Hippocampal formation (tissue), 2 donors: ENCODE measurements around the gene RHOU.
"Not testable (repeated sequence)": the region's sequence is repeated elsewhere in the genome, so short reads cannot be mapped to it uniquely, and the experiment has no call there.

Experiments used
- DNase-seq, 2 donors: peaks; one replicate each; lab custom pipeline; 2025; lab: John Stamatoyannopoulos, UW

RHOU gene

GRCh38 chr1:228734881-228735801 lies at the start of gene RHOU:
Gene RHOU (plus strand): TSS chr1:228735479. CDS start chr1:228735743, 264 bp downstream.
- DNase-seq = peak; percentile 81 to 87

DNA sequence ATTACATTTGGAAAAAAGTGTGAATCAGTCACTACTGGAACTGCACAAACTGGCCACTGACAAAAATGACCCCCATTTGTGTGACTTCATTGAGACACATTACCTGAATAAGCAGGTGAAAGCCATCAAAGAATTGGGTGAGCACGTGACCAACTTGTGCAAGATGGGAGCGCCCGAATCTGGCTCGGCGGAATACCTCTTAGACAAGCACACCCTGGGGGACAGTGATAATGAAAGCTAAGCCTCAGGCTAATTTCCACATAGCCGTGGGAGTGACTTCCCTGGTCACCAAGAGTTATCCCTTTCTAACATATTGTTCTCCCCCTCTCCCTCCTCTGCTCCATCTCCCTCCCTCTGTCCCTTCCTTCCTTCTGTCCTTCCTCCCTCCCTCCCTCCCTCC lies 47.7 kb upstream of the RHOU start:
- no peak for DNase-seq

DNA sequence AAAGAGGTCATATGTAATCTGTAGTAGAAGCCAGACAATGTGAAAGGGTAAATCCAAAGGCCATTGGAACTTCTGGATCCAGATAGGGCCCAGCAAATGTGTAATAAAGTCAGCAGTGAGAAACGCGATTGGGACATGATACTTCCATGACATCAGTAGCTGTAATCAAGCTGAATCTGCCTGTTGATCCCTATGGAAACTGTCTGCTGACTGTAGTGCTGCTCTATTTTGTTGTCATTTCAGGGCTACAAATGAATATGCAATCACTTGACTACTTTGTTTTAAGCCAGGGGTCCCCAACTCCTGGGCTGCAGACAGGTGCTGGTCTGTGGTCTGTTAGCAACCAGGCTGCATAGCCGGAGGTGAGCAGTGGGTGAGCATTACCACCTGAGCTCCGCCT lies 46.0 kb upstream of the RHOU start:
- DNase-seq = no peak

DNA sequence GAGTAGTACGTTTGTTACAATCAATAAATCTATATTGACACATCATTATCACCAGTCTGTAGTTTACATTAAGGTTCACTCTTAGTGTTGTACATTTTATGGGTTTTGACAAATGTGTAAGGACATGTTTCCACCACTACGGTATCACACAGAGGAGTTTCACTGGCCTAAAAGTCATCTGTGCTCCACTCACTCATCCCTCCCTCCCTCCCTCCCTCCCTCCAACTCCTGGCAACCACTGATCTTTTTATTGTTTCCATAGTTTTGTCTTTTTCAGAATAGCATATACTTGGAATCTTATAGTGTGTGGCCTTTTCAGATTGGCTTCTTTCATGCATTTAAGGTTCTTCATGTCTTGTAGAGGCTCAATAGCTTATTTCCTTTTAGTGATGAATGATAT lies 44.1 kb upstream of the RHOU start:
- DNase-seq = no peak

GRCh38 chr1:228691926-228692325 lies 43.4 kb upstream of the RHOU start:
- DNase-seq = peak; percentile 13 to 42

GRCh38 chr1:228694447-228694846 lies 40.8 kb upstream of the RHOU start:
- DNase-seq = not testable (repeated sequence)

DNA sequence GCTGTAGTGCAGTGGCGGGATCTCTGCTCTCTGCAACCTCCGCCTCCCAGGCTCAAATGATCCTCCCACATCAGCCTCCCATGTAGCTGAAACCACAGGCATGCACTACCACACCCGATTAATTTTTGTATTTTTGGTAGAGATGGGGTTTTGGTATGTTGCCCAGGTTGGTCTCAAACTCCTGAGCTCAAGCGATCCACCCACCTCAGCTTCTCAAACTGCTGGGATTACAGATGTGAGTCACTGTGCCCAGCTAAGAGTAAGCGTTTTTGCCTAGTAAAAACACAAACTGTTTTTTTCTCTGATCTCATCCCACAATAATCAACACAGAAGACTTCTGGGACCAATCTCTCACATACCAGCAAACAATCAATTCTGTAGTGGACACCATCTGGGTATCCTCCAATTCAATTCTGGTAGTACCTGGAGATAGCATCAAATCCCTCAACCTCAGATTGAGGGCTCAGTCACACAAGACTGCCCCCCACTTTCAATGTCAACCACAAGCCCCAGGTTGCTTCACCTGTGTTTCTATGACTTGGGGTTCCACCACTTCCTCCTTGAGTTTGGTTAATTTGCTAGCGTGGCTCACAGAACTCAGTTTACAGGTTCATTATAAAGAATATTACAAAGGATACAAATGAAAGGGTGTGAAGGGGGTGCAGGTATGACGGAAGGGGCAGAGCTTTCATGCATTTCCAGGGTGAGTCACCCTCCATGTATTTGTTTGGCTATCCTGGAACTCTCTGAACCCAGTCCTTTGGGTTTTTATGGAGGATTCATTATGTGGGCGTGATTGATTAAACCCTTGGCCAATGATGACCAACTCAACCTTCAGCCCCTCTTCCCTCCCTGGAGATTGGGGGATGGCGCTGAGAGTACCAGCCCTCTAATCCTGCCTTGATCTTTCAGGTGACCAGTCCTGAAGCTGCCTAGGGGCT lies 40.0 kb upstream of the RHOU start:
- DNase-seq = no peak

DNA sequence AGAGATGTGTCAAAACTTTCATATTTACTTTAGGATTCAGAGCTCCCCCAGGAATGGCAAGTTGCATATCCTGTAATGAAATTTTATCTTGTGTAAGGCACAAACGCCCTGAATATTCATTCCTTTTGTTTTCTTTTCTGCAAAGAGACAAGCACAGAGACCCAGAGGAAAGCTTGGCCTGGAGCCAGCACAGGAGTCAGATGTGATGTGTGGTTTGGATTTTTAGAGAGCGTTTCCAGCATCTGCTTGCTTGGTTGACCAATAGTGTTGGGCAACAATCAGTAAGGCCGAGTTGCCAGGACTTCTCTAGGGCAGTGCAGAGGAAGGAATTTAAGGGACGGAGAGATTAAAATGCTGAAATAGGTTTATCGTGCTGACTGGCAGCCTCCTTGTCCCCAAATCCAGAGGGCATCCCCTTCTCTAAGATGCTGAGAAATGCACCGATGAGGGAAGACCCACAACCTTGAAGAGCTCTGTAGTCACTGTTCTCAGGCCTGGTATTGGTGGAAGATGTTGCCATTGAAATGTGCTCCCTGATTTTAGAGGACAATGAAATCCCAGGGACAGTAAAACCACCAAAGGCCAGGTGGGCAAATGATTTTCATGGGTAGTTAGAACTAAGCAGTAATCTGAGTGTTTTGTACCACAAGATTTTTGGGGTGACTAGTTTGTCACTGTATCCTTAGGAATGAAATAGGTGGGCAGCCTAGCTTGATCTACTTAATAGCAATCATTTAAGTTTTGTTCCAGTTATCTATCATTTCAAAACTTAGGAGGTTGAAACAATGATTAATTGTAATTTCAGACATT lies 37.9 kb upstream of the RHOU start:
- no peak for DNase-seq

DNA sequence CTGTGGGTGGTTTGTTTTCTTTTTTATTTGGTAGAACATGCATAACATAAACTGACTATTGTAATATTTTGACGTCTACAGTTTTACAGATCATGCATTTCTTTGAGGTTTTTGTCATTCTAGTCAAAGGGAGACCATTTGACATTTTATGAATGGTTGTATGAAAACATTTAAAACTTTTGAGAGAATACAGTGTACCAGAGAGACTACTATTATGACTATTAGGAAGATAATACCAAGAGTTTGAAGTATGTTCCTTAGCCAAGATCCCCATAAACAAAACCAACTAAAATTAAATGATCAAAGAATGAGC lies 37.3 kb upstream of the RHOU start:
- DNase-seq = no peak

GRCh38 chr1:228702433-228702832 lies 32.8 kb upstream of the RHOU start:
- DNase-seq = no peak

- DNase-seq = no peak
Measured at GRCh38 chr1:228706305-228706704, 29.0 kb upstream of the RHOU start.

- DNase-seq = no peak
Measured at GRCh38 chr1:228717081-228717480, 18.2 kb upstream of the RHOU start.

DNA sequence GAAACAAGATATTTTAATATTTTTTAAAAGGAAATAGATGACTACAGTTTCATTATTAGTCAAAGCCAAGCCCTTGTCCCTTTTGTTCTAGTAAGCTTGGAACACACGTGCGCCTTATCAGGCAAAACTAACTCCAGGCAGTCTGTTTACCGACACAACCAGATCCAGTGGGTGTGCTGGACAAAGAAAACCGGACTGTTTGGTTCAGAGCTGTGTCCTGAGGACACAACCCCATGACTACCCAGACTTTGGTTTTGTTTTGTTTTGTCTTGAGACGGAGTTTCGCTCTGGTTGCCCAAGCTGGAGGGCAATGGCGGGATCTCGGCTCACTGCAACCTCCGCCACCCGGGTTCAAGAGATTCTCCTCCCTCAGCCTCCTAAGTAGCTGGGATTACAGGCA lies 13.9 kb upstream of the RHOU start:
- no peak for DNase-seq

- no peak for DNase-seq
Measured at GRCh38 chr1:228723287-228723686, 12.0 kb upstream of the RHOU start.

- no peak for DNase-seq
Measured at GRCh38 chr1:228723921-228724320, 11.4 kb upstream of the RHOU start.

DNA sequence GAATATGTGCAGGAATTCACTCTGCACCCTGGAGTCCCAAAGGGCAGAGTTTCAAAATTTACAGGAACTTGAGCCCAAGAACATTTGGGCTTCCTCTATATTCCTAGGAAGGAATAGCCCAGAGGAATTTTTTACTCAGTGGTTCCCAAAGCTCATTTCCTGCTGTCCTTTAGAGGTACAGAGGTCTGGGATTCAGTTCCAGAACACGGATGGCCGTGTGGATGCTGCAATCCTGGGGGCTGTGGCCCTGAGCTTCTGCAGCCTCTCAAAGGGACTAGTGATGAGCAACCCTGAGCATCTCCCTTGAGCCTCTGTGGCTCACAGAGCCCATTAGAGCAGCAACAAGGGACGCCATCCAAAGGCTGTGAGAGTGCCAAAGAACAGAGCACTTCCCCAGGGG lies 10.1 kb upstream of the RHOU start:
- no peak for DNase-seq

DNA sequence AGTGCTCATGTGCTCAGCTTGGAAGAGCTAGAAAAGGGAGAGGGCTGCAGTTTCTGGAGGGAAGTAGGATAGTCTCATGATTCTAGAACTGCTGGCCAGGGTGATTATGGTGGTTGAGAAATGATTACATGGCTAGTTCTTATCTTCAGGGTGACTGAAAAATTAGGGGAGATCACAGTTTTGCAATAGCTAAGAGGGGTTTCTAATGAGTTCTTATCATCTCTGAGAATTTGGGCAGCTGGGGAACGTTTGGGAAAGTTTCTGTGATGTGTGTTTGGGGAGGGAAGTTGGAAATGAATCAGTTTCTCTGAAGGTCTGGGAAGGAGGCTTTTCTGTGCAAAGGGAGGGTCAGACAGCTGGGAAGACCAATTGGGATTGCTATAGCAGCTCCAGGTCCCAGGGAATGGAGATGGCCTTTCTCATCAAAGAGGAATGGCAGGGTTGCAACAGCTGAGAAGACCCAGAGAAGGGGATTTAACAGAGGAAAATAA lies 7.6 kb upstream of the RHOU start:
- DNase-seq = no peak

GRCh38 chr1:228732426-228732825 lies 2.9 kb upstream of the RHOU start:
- no peak for DNase-seq

- no peak for DNase-seq
Measured at GRCh38 chr1:228733576-228733975, 1.7 kb upstream of the RHOU start.

DNA sequence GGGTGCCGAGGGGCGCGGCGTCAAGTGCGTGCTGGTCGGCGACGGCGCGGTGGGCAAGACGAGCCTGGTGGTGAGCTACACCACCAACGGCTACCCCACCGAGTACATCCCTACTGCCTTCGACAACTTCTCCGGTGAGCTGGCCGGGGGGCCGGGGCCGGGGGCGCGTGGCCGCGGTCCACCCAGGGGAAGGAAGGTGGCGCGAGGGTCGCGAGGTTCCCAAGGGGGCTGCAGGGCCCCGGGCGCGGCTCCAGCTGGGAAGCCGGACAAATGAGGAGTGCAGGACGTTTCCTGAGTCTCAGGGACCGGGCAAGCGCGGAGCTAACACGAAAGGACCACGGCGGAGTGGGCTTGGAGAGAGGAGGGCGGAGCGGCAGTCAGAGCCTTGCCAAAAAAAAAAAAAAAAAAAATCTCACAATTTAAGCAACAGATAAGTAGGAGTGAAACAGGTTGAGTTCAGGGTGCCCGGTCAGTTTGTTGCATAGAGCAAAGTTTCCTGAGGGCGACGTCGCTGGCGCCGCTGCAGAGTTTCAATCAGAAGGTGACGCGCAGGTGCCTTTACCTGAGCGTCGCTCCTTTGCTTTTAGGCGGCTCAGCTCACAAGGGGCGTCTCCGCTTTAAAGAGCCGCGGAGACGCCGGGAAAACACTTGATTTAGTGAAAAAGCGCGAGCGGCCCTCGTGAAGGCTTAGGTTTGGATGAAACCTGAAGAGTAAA lies 750 bp downstream of the RHOU start:
- DNase-seq = no peak

GRCh38 chr1:228736844-228737445 lies 1.7 kb downstream of the RHOU start:
- no peak for DNase-seq
